HG03135 (cell line): ENCODE results near the gene CLDN12.
"Not testable (repeated sequence)": the region's sequence is repeated elsewhere in the genome, so short reads cannot be mapped to it uniquely, and the experiment has no call there.

Source experiments
- ATAC-seq: cut with Tn5 transposase; IDR thresholded peaks from one replicate; pipeline ENCODE4 v1.9.1; 2021; ENCODE audit warnings: mild to moderate bottlenecking, moderate library complexity; ENCODE audit not compliant: unreplicated experiment

Gene CLDN12

DNA sequence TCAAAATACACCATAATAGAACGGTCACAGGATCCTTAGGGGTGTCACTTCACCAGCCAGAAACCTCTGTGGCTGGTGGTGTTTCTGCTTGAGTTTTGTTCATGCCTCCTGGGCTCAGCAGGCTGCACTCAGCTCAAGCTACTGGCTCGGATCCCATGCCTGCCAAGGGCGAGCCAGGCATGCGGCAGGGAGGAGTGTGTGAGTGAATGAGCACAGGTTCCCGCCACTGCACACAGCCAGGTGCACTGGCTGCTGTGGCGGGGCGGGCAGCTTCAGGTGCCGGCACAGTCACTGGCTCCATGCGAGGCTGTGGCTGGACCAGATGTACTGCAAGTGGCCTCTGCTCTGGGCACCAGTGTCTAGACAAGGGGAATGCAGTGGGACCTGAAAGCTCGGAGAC lies 29.5 kb downstream of the CLDN12 start:
- no peak for ATAC-seq

DNA sequence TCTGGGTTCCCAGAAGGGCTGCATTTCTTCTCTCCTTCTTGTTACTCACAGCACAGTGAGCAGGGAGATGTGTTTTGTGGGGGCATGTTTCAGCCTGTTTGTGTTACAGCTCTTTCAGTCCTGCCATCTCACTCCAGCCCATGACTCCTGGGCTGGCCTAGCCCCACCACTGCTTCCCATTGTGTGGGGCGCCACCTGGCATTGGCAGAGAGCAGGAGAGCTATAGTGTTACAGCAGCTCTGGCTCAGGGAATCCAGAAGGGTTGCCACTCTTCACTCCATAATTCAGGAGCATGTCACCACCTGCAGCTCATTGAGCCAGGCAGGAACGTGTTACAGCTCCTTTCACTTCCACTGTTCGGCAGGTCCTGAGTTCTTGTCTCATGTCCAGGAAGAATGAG lies 30.0 kb downstream of the CLDN12 start:
- no peak for ATAC-seq

DNA sequence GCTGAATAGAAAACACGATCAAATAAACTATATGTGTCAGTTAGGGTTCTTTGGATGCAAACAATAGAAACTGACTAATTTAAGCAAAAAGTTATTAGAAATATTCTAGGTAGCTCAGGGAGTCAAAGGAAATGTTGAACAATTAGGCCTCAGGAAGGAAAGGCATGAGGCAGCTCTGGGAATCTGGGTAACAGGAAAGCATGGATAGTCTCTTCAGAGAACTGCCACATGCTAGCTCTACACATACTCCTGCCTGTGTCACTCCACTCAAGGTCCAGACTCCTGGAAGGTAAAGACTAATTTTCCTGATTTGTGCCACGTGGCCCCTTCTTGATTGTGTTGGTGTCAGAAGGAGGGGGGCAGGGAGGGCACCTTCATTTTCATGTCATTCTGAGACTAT lies 42.4 kb downstream of the CLDN12 start:
- no peak for ATAC-seq

DNA sequence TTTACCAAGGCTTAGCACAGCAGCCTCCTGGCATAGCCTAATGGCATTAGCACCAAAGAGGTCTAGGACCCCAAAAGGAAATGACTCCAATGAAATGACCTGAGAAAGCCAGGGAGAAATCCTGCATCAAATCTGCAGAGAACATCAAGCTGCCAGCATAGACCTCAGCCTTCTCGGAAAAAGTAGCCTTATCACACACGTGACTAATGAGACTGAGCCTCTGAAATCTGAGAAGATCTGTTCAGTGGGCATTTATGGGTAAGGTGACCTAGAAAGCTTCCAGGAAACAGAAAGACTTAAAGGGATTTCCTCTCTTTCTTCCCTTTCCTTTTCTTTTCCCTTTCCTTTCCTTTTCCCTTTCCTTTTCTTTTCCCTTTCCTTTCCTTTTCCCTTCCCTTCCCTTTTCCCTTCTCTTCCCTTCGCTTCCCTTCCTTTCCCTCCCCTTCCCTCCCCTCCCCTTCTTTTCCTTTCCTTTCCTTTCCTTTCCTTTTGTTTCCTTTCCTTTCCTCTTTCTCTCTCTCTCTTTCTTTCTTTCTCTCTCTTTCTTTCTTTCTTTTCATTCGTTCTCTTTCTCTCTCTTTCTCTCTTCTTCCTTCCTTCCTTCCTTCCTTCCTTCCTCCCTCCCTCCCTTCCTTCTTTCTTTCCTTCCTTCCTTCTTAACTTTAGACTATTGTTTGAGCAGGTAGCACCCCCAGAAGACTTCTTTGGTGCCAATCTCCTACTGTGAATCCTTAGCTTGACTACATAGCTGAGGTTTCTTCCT lies 43.1 kb downstream of the CLDN12 start:
- no peak for ATAC-seq

DNA sequence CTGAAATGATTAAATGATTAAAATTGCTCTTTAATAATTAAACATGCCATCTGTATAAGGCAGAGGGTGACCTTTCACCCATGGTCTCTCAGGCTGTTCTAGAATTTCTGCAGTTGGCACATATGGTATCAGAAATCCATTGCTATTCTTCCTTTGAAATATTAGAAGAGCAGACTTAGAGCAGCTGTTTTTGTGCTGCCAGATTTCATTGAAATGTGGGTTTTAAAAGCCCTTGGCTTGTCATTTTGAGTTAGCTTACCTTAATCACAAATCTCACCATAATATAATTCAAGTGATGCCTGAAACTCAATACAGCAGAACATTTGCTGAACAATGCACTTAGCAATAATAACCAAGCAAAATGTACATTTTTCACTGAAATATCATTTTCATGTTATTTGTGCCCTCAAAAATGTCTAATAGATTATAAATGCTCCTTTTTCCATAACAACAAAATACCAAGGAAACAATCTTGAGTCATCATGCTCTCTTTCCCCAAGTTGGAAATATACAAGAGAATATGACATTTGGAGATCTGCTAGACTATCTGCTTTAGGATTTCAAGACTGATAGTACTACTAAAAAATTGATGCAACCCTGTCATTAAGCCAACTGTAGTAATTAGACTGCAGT lies 50.1 kb downstream of the CLDN12 start:
- no peak for ATAC-seq

DNA sequence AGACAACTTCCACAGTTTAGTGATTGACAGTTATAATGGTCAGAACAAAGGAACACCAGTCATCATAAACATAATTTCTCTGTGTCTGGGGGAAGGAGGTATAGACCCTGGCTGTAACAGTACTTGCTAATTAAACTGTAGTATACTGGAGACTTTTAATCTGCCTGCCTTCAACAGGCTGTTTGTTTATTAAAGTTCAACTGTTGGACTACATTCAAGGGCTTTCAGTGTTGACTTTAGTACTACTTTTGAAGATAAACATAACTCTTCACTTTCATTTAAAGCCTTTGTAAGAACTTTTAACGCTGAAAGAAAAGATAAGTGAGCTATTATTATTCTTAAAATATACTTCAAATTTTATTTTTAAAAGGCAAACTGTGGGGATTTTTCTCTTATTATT lies 50.7 kb downstream of the CLDN12 start:
- ATAC-seq = no peak

DNA sequence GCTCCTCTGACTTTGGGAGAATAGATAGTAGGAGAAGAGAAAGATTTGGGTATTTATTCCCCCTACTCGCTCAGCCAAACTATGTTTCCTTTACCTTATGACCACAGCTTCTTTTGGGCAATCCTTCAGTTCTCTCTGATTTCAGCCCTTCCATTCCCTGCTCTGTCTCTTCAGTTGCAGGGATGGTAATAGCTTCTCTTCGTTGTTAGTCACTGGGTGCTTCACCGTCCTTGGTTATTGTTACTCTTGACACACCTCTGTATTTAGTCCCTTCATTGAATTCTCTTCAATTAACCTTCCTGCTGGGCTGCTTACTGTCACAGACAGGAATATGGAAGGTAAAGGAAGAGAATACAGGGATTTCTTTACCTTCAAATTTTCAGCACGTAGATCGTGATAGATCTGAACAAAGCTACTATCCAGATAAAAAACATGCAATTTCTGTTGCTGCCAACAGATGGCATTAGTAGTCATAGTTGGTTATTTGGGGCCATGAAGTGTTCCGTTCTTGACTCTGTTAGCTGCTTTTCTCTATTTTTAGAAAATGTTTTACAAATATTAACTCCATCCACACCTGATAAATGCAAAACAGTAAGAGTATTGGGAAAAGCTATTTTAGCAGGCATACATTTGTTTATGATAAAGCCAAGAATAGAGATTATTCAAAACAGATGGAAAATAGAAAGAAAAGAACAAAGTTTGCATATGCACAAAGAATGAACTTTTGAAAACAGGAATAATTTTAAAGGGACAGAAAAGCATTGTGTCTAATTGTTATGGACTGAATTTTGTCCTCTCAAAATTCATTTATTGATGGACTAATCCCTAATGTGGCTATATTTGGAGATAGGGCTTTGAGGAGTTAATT lies 52.1 kb downstream of the CLDN12 start:
- peak; percentile 77 for ATAC-seq

DNA sequence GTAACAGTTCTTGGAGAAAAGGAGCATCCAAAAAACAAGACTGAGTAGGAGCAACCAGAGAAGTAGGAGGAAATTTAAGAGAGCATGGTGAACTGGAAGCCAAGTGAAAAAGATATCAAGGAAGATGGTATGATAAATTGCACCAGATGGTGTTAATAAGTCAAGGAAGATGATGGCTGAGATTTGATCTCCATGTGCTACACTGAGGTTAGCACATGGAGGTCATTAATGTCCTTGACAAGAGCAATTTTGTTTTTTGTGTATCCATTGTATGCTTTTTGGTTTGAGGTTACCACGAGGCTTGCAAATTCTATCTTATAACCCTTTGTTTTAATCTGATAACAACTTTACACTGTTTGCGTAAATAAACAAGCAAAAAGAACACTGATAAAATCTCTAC lies 54.8 kb downstream of the CLDN12 start:
- no peak for ATAC-seq

DNA sequence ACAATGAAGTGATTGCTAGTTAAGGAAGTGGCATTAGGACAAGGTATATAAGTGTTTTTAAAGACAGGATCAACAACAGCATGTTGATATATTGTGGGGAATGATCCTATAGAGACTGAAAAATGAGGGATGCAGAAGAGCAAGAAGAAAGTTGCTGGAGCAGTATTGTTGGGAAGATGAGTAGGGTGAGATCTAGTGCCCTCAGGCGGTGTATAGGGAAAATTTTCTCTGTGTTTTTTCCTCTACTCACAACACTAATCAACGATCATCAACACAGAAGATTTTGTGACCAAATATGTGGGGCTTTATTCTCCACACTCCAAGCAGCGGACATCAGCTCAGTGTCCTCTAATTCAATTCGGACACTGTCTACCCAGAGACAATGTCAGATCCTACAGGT lies 56.6 kb downstream of the CLDN12 start:
- ATAC-seq = no peak

DNA sequence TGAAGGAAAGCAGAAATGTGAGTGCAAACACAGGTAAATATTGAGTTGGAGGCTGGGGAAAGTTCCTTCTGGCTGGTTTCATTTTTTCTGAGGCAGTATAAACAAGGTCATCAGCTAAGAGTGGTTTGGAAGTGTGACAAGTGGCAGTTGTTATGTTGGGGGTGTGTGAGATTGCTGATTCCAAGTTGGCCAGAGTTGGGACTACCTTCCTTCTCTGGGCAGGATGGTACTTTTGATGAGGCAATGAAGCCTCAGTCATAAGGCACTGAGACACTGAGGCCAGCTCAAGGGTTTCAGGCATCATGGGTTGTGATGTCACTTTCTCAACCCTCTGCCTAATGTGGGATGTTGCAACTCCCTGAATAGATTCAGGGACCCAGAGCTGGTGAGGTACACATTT lies 58.0 kb downstream of the CLDN12 start:
- no peak for ATAC-seq

DNA sequence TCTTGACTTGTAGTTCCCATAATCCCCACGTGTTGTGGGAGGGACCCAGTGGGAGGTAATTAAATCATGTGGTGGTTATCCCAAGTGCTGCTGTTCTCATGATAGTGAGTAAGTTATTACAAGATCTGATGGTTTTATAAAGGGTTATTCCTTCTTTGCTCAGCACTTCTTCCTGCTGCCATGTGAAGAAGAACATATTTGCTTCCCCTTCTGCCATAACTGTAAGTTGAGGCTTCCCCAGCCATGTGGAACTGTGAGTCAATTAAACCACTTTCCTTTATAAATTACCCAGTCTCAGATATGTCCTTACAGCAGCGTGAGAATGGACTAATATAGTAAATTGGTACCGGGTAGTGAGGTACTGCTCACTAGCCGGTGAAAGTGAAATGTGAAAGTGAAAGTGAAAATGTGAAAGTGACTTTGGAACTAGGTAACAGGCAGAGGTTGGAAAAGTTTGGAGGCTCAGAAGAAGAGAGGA lies 59.9 kb downstream of the CLDN12 start:
- ATAC-seq = not testable (repeated sequence)
